ENCODE results near the gene BCL11A.

The BCL11A gene

GRCh38 chr2:60453301-60453700 is 100.2 kb downstream of the BCL11A start:
- TF ChIP-seq ZFP3 (CRISPR knock-in tag; IDR thresholded peaks at IDR 0.05) = no peak
- TF ChIP-seq ZNF565 (CRISPR knock-in tag; conservative IDR thresholded peaks at IDR 0.05; ENCODE audit: low read depth) = no peak
- no peak for TF ChIP-seq TOX (CRISPR knock-in tag; IDR thresholded peaks at IDR 0.05; ENCODE audit: borderline replicate concordance)
- no peak for TF ChIP-seq CREB5 (CRISPR knock-in tag; IDR thresholded peaks at IDR 0.05; ENCODE audit: low read depth)
- TF ChIP-seq ZFP30 (CRISPR knock-in tag; IDR thresholded peaks at IDR 0.05) = no peak
- TF ChIP-seq RARB (CRISPR knock-in tag; IDR thresholded peaks at IDR 0.05) = no peak
- TF ChIP-seq SNAI2 (CRISPR knock-in tag; IDR thresholded peaks at IDR 0.05) = no peak
- no peak for TF ChIP-seq ARNTL (CRISPR knock-in tag; IDR thresholded peaks at IDR 0.05; ENCODE audit: borderline replicate concordance, low read depth)
- no peak for TF ChIP-seq POU6F1 (CRISPR knock-in tag; IDR thresholded peaks at IDR 0.05; ENCODE audit: borderline replicate concordance, low read depth)
- TF ChIP-seq OSR1 (CRISPR knock-in tag; IDR thresholded peaks at IDR 0.05) = no peak
- no peak for TF ChIP-seq ZNF70 (CRISPR knock-in tag; IDR thresholded peaks at IDR 0.05)
- TF ChIP-seq GLIS3 (CRISPR knock-in tag; IDR thresholded peaks at IDR 0.05) = no peak
- no peak for TF ChIP-seq BACH2 (CRISPR knock-in tag; IDR thresholded peaks at IDR 0.05; ENCODE audit: borderline replicate concordance)
- no peak for TF ChIP-seq TCF4 (CRISPR knock-in tag; IDR thresholded peaks at IDR 0.05; ENCODE audit: borderline replicate concordance)
- no peak for ATAC-seq

- ATAC-seq = no peak
- TF ChIP-seq OSR1 (CRISPR knock-in tag; IDR thresholded peaks at IDR 0.05) (no peak), ZNF565 (CRISPR knock-in tag; conservative IDR thresholded peaks at IDR 0.05; ENCODE audit: low read depth) (no peak), PATZ1 (CRISPR knock-in tag; IDR thresholded peaks at IDR 0.05; ENCODE audit: borderline replicate concordance) (no peak), CSDC2 (CRISPR knock-in tag; IDR thresholded peaks at IDR 0.05) (no peak), PPARA (CRISPR knock-in tag; IDR thresholded peaks at IDR 0.05; ENCODE audit: borderline replicate concordance) (no peak), GLIS3 (CRISPR knock-in tag; IDR thresholded peaks at IDR 0.05) (no peak), RARB (CRISPR knock-in tag; IDR thresholded peaks at IDR 0.05) (no peak)
Measured at GRCh38 chr2:60450488-60450887, 103.0 kb downstream of the BCL11A start.

- TF ChIP-seq ZNF8 (CRISPR knock-in tag; IDR thresholded peaks at IDR 0.05) = no peak
- TF ChIP-seq BACH2 (CRISPR knock-in tag; IDR thresholded peaks at IDR 0.05; ENCODE audit: borderline replicate concordance) = no peak
- TF ChIP-seq ZC3H10 (CRISPR knock-in tag; IDR thresholded peaks at IDR 0.05) = no peak
- TF ChIP-seq ESRRG (CRISPR knock-in tag; IDR thresholded peaks at IDR 0.05) = no peak
- no peak for TF ChIP-seq SNAI2 (CRISPR knock-in tag; IDR thresholded peaks at IDR 0.05)
- no peak for TF ChIP-seq TOX (CRISPR knock-in tag; IDR thresholded peaks at IDR 0.05; ENCODE audit: borderline replicate concordance)
- TF ChIP-seq ZNF565 (CRISPR knock-in tag; conservative IDR thresholded peaks at IDR 0.05; ENCODE audit: low read depth) = no peak
- TF ChIP-seq POU6F1 (CRISPR knock-in tag; IDR thresholded peaks at IDR 0.05; ENCODE audit: borderline replicate concordance, low read depth) = no peak
- no peak for TF ChIP-seq ARNTL (CRISPR knock-in tag; IDR thresholded peaks at IDR 0.05; ENCODE audit: borderline replicate concordance, low read depth)
- no peak for TF ChIP-seq PPARA (CRISPR knock-in tag; IDR thresholded peaks at IDR 0.05; ENCODE audit: borderline replicate concordance)
- TF ChIP-seq PATZ1 (CRISPR knock-in tag; IDR thresholded peaks at IDR 0.05; ENCODE audit: borderline replicate concordance) = no peak
- no peak for TF ChIP-seq TCF4 (CRISPR knock-in tag; IDR thresholded peaks at IDR 0.05; ENCODE audit: borderline replicate concordance)
- ATAC-seq = no peak
Measured at GRCh38 chr2:60447943-60448342, 105.5 kb downstream of the BCL11A start.

Data from SK-N-SH treated with all-trans-retinoic acid at 6 μM for 48 hours (cell line).